H54 (cell line): ENCODE measurements around the gene DTX3.
"Not testable (repeated sequence)": the region's sequence is repeated elsewhere in the genome, so short reads cannot be mapped to it uniquely, and the experiment has no call there.

Experiments
- DNase-seq: peaks from one replicate; pipeline ENCODE4 v3.0.0; 2011; ENCODE audit warnings: low spot score, mixed read lengths; ENCODE audit not compliant: insufficient read length
- FAIRE-seq: peaks from 3 replicates; lab custom pipeline; 2011; peaks lifted over from hg19 to GRCh38; lab: Jason Lieb, UNC
- POLR2A ChIP-seq: IDR thresholded peaks from 2 replicates; pipeline ENCODE4 v1.6.1; 2011; ENCODE audit warnings: low read depth, mild to moderate bottlenecking, low read length

DTX3 gene

GRCh38 chr12:57632073-57632957 lies 27.7 kb downstream of the DTX3 start:
- no peak for DNase-seq

GRCh38 chr12:57632958-57633840 lies 28.6 kb downstream of the DTX3 start, which contains the start of gene B4GALNT1:
Gene B4GALNT1, minus strand, starts transcription at chr12:57633201. Its CDS starts 1,069 bp downstream, at chr12:57632132.
- DNase-seq (peak; percentile 82), FAIRE-seq (no peak)
- TF ChIP-seq POLR2A, result peak; percentile 32; the same call in 1 of the 2 replicates

More at GRCh38 chr12:57632073-57632957, 27.7 kb downstream of the DTX3 start:
- no peak for FAIRE-seq
- TF ChIP-seq POLR2A, result 0 out of 2 replicates have a peak, but pooled peaks have one; percentile 21

GRCh38 chr12:57636731-57637130 lies 32.1 kb downstream of the DTX3 start:
- DNase-seq, FAIRE-seq: not testable (repeated sequence)

- TF ChIP-seq POLR2A, result no peak
- DNase-seq (no peak), FAIRE-seq (no peak)
These were observed 32.7 kb downstream of the DTX3 start for GRCh38 chr12:57637364-57637763.

- no peak for TF ChIP-seq POLR2A
- no peak for FAIRE-seq
- no peak for DNase-seq
These were observed 33.5 kb downstream of the DTX3 start for GRCh38 chr12:57638096-57638495.

- DNase-seq (no peak), FAIRE-seq (no peak)
- TF ChIP-seq POLR2A, result no peak
These were observed 35.8 kb downstream of the DTX3 start for GRCh38 chr12:57640175-57641042.

- TF ChIP-seq POLR2A, result no peak
- DNase-seq (no peak), FAIRE-seq (no peak)
These were observed 37.2 kb downstream of the DTX3 start for GRCh38 chr12:57641699-57642442.

- not testable (repeated sequence) for DNase-seq
These were observed 41.5 kb downstream of the DTX3 start for GRCh38 chr12:57645990-57646658.

GRCh38 chr12:57646659-57647049 lies 42.0 kb downstream of the DTX3 start:
- FAIRE-seq, DNase-seq: not testable (repeated sequence)

More at GRCh38 chr12:57645990-57646658, 41.5 kb downstream of the DTX3 start:
- not testable (repeated sequence) for FAIRE-seq

GRCh38 chr12:57654042-57654441 lies 49.4 kb downstream of the DTX3 start:
- FAIRE-seq, result no peak
- no peak for TF ChIP-seq POLR2A
- no peak for DNase-seq

- no peak for TF ChIP-seq POLR2A
- FAIRE-seq, result no peak
- DNase-seq, result no peak
These were observed 51.1 kb downstream of the DTX3 start for GRCh38 chr12:57655541-57656240.

- not testable (repeated sequence) for DNase-seq, FAIRE-seq
These were observed 51.8 kb downstream of the DTX3 start for GRCh38 chr12:57656408-57656807.
